HG02588 (cell line): ENCODE results near the gene DMD.
A peak's percentile ranks its signal among the peaks of the same experiment; 100 is the strongest.

ENCODE experiments used
- ATAC-seq: cut with Tn5 transposase; IDR thresholded peaks from one replicate; pipeline ENCODE4 v1.9.1; 2021; ENCODE audit warnings: mild to moderate bottlenecking, moderate library complexity; ENCODE audit not compliant: unreplicated experiment

The DMD gene

DNA sequence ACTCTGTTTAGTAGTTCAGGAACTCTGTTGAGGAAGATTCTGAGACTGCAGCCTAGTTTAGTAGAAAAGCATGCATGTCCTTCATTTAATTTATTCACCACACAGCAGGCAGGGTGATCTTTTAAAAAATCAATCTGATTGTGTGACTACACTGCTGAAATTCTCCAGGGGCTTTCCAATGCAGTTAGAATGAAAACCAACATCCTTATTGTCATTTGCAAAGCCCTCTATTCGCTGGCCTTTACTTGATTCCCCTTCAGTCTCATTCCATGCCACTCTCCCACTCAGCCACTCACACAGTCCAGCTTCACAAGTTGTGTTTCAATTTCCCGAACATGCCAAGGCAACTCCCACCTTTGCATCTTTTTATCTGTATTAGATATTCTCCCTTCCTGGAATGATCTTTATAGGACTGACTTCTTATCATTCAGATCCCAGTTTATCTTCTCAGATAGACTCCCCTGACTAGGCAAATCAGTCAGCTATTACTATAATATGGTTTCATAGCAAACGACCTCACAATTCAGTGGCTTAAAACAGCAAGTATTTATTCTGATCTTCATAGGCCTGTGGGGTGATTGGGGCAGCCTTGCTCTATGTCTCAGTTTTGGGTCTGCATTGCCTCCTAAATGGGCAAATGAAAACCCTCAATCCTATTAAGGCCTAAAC is 2118.2 kb downstream of the DMD start:
- no peak for ATAC-seq

DNA sequence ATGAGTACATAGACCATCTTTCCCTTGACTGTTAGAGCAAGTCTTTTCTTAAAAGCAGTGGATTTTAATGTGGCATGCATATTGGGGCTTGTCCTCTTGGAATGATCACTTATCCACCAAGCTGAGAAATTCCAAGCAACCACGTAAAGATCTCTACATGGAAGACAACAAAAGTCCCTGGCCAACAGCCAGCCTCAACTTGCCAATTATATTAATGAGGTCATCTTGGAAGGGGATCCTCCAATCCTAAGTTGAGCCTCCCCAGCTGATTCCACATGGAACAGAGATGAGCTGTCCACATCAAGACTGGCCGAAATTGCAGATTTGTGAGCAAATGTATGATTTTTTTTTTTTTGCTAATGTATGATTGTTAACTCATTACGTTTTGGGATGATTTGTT is 2118.9 kb downstream of the DMD start:
- ATAC-seq: no peak

DNA sequence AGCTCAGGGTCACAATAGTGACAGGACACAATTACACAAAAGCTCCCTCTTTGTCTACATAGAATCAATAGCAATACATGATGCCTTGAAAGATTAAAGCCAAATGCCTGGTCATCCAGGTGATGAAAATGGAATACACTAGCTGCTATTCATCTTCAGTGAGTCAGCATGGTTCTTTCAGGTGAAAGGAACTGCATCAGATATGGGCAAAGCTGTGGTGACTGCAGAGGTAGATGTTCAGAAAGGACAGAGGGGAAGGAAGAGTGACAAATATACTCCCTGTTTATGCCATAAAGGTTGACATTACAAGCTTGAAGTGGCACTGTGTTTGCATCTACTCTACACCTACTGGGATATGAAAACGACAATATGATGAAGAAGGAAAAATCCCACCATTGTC is 2119.5 kb downstream of the DMD start:
- no peak for ATAC-seq

DNA sequence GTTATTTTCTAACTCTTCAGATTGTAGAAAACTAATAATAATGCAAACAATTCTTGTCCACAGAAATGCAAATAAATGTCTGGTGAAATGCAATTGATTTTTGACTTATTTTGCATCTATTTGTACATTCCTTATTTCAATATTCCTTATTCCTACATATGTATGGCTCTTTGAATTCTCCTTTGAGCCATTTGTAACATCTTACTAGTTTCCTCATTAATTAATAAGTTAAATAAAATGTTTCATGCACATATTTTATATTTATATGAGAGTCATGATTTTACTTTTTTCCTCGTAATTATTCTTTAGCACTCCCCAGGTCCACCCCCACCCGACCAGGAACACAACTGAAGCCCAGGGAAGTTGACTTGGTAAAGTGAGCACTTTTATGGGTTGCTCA is 2136.8 kb downstream of the DMD start:
- no peak for ATAC-seq

DNA sequence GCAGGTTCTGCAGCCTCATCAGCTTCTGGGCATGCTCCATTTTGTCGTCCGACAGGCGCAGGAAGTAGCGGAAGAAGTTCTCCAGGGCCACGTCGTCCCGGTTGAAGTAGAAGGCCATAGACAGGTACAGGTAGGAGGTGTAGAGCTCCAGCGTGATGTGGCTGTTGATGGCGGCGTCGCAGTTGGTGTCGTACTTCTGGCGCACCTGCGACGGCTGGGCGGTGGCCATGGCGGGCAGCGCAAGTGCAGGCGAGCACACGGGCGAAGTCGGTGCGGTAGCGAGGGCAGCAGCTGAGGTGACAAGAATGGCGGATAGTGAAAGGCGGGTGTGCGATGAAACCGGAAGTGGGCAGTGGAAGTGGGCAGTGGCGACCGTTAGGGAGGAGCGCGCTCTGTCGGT is 2139.6 kb downstream of the DMD start, which contains the start of gene FTHL17:
FTHL17 (minus strand) TSS at position 317 of the 400 bp plus-strand sequence; CDS start at position 229, 88 bp downstream.
- no peak for ATAC-seq

DNA sequence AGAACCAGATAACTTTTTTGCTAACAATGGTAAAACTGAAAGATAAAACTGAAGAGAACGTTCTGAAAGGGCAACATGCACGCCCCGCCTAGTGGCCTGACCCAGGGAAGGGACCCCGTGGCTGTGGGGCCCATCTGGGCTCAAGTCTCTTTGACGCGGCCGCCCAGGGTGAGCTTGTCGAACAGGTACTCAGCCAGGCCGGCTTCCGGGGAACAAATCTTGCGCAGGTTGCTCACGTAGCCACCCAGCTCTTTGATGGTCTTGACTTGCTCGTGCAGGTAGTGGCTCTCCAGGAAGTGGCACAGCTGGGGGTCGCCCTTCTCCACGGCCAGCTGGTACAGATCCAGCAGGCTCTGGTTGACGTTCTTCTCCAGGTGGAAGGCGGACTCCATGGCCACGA is 2140.1 kb downstream of the DMD start:
- no peak for ATAC-seq

- peak; percentile 84 for ATAC-seq
Observed at GRCh38 chrX:31070057-31070468, 2141.3 kb downstream of the DMD start.
